Middle frontal gyrus (tissue), 1 donor: ENCODE data around the gene SPOUT1.

Source experiments
- DNase-seq: peaks from one replicate; pipeline ENCODE4 v3.0.0-alpha.2; 2015; ENCODE audit warnings: low spot score; ENCODE audit errors: extremely low spot score

SPOUT1 gene

DNA sequence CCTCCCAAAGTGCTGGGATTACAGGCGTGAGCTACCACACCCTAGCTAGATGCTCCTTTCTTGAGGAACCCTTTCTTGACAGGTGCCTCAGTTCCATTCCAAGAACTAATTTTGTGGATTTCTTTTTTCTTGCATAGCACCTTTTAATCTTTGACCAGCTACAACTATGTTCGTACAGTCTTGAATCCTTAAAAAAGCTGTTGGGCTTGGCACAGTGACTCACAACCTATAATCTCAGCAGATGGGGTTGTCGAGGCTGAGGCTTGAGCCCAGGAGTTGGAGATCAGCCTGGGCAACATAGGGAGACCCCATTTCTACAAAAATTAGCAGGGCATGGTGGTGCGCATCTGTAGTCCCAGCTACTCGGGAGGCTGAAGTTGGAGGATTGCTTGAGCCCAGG is 56.5 kb downstream of the SPOUT1 start:
- no peak for DNase-seq

- DNase-seq = peak; percentile 80
Measured at GRCh38 chr9:128771745-128772519, 57.7 kb downstream of the SPOUT1 start, which contains the start of gene ZER1. Gene ZER1 (minus strand): TSS chr9:128771927. CDS start chr9:128755565, 16,362 bp downstream.

DNA sequence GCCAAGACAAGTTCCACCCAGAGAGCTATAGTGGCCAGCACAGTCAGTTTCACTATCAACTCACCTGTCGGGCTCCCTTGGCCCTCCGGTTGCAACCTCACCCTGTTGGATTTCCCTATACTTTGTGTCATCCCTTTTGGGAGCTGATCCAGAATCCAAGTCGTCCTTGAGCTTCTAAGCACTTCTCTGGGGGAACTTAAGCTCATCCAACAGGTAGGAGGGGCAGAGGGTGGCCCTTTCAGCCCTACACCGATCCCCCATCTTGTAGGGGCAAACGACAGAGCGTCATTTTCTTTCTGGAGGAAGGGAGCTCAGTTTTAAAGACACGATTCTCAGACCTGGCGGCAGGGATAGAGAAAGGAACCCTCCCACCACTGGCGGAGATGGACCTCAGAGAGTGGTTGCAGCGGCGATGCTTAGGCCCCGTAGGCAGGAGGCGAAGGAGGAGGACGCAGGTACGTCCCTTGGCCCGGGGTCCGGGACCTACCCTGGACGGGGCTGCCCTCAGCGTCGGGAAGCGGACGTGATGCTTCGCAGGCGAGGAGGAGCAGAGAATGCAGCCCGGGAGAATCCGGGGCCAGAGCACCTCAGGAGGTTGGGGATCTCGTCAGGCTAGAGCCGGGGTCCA is 58.4 kb downstream of the SPOUT1 start:
- no peak for DNase-seq

- DNase-seq = no peak
Measured at GRCh38 chr9:128770286-128771030, 59.1 kb downstream of the SPOUT1 start.
